Adipocyte (in vitro differentiated cells): ENCODE results near the gene TMEM17.

Source experiments
- DNase-seq: peaks from one replicate; pipeline ENCODE4 v3.0.0-alpha.2; 2015; ENCODE audit warnings: low read depth
- H3K27me3 ChIP-seq: replicated peaks from 2 replicates; pipeline ENCODE4 v1.7.0; 2013; ENCODE audit warnings: mild to moderate bottlenecking, low read length, moderate library complexity; ENCODE audit not compliant: control insufficient read depth, insufficient read depth
- H3K36me3 ChIP-seq: 2 replicates; pipeline ENCODE4 v1.7.0; 2013; ENCODE audit warnings: low read length, mild to moderate bottlenecking, moderate library complexity; ENCODE audit not compliant: control insufficient read depth, insufficient read depth, severe bottlenecking
- H3K4me1 ChIP-seq: 2 replicates; pipeline ENCODE4 v1.7.0; 2013; ENCODE audit warnings: mild to moderate bottlenecking, low read length, moderate library complexity; ENCODE audit not compliant: control insufficient read depth, insufficient read depth
- H3K4me3 ChIP-seq: 2 replicates; pipeline ENCODE4 v1.7.0; 2013; ENCODE audit warnings: mild to moderate bottlenecking, low read length, moderate library complexity
- H3K9ac ChIP-seq: 2 replicates; pipeline ENCODE4 v1.7.0; 2013; ENCODE audit warnings: mild to moderate bottlenecking, low read length, moderate library complexity
- H3K9me3 ChIP-seq: 2 replicates; pipeline ENCODE4 v1.7.0; 2013; ENCODE audit warnings: mild to moderate bottlenecking, low read length, moderate library complexity; ENCODE audit not compliant: control insufficient read depth

TMEM17 gene

GRCh38 chr2:62505109-62505749, 766 bp downstream of the TMEM17 start:
- H3K36me3 ChIP-seq = no peaks in the 10 kb centered on the region
- peaks cover 12% of the 10 kb centered on the region for H3K4me1 ChIP-seq
- no peaks in the 10 kb centered on the region for H3K27me3 ChIP-seq
- peak overlapping the region; percentile 89 for H3K4me3 ChIP-seq
- no peak for DNase-seq
- H3K9me3 ChIP-seq = no peaks in the 10 kb centered on the region
- H3K9ac ChIP-seq = peak overlapping the region; percentile 97

- peaks cover 12% of the 10 kb centered on the region for H3K4me1 ChIP-seq
- DNase-seq = no peak
- H3K9me3 ChIP-seq = no peaks in the 10 kb centered on the region
- no peaks in the 10 kb centered on the region for H3K27me3 ChIP-seq
- H3K9ac ChIP-seq = peak overlapping the region; percentile 97
- H3K4me3 ChIP-seq = no peak overlapping the region
- no peaks in the 10 kb centered on the region for H3K36me3 ChIP-seq
Observed at GRCh38 chr2:62504657-62505056, 1.3 kb downstream of the TMEM17 start.

- H3K36me3 ChIP-seq = no peaks in the 10 kb centered on the region
- peak; percentile 70 for DNase-seq
- no peak overlapping the region for H3K9ac ChIP-seq
- H3K9me3 ChIP-seq = no peaks in the 10 kb centered on the region
- H3K4me3 ChIP-seq = no peak overlapping the region
- peaks cover 11% of the 10 kb centered on the region for H3K4me1 ChIP-seq
- no peaks in the 10 kb centered on the region for H3K27me3 ChIP-seq
Observed at GRCh38 chr2:62501794-62502500, 4.0 kb downstream of the TMEM17 start.

- Histone ChIP-seq H3K4me3 (no peak overlapping the region), H3K4me1 (peaks cover 10% of the 10 kb centered on the region), H3K27me3 (no peaks in the 10 kb centered on the region), H3K9ac (no peak overlapping the region), H3K9me3 (no peaks in the 10 kb centered on the region), H3K36me3 (no peaks in the 10 kb centered on the region)
- no peak for DNase-seq
Observed at GRCh38 chr2:62501069-62501468, 4.9 kb downstream of the TMEM17 start.

- Histone ChIP-seq H3K4me3 (no peak overlapping the region), H3K36me3 (no peaks in the 10 kb centered on the region), H3K27me3 (no peaks in the 10 kb centered on the region), H3K9me3 (no peaks in the 10 kb centered on the region), H3K4me1 (peaks cover 13% of the 10 kb centered on the region), H3K9ac (peak overlapping the region; percentile 28)
- no peak for DNase-seq
Observed at GRCh38 chr2:62499430-62500060, 6.5 kb downstream of the TMEM17 start.

GRCh38 chr2:62498739-62499138, 7.3 kb downstream of the TMEM17 start:
- Histone ChIP-seq H3K36me3 (no peaks in the 10 kb centered on the region), H3K4me3 (no peak overlapping the region), H3K9ac (no peak overlapping the region), H3K27me3 (no peaks in the 10 kb centered on the region), H3K4me1 (peaks cover 13% of the 10 kb centered on the region), H3K9me3 (no peaks in the 10 kb centered on the region)
- DNase-seq = no peak

- H3K9me3 ChIP-seq = no peaks in the 10 kb centered on the region
- peaks cover 13% of the 10 kb centered on the region for H3K4me1 ChIP-seq
- H3K27me3 ChIP-seq = no peaks in the 10 kb centered on the region
- peak; percentile 8 for DNase-seq
- peak overlapping the region; percentile 55 for H3K9ac ChIP-seq
- H3K4me3 ChIP-seq = no peak overlapping the region
- no peaks in the 10 kb centered on the region for H3K36me3 ChIP-seq
Observed at GRCh38 chr2:62495761-62496160, 10.2 kb downstream of the TMEM17 start.

- H3K9ac ChIP-seq = no peak overlapping the region
- peaks cover 35% of the 10 kb centered on the region for H3K4me1 ChIP-seq
- no peak overlapping the region for H3K4me3 ChIP-seq
- no peak for DNase-seq
- no peaks in the 10 kb centered on the region for H3K9me3 ChIP-seq
- no peaks in the 10 kb centered on the region for H3K36me3 ChIP-seq
- no peaks in the 10 kb centered on the region for H3K27me3 ChIP-seq
Observed at GRCh38 chr2:62492048-62492447, 13.9 kb downstream of the TMEM17 start.

- no peak for DNase-seq
- Histone ChIP-seq H3K36me3 (no peaks in the 10 kb centered on the region), H3K9me3 (no peaks in the 10 kb centered on the region), H3K4me1 (peaks cover 44% of the 10 kb centered on the region), H3K4me3 (peak overlapping the region; percentile 33), H3K27me3 (no peaks in the 10 kb centered on the region), H3K9ac (peak overlapping the region; percentile 70)
Observed at GRCh38 chr2:62489702-62490101, 16.3 kb downstream of the TMEM17 start.

GRCh38 chr2:62489162-62489561, 16.8 kb downstream of the TMEM17 start:
- no peaks in the 10 kb centered on the region for H3K9me3 ChIP-seq
- no peaks in the 10 kb centered on the region for H3K36me3 ChIP-seq
- DNase-seq = peak; percentile 80
- no peaks in the 10 kb centered on the region for H3K27me3 ChIP-seq
- peak overlapping the region; percentile 70 for H3K9ac ChIP-seq
- peak overlapping the region; percentile 33 for H3K4me3 ChIP-seq
- peaks cover 48% of the 10 kb centered on the region for H3K4me1 ChIP-seq

GRCh38 chr2:62486439-62486765, 19.6 kb downstream of the TMEM17 start:
- DNase-seq = no peak
- H3K27me3 ChIP-seq = no peaks in the 10 kb centered on the region
- H3K9ac ChIP-seq = peak overlapping the region; percentile 80
- peak overlapping the region; percentile 63 for H3K4me3 ChIP-seq
- H3K9me3 ChIP-seq = no peaks in the 10 kb centered on the region
- no peaks in the 10 kb centered on the region for H3K36me3 ChIP-seq
- peaks cover 50% of the 10 kb centered on the region for H3K4me1 ChIP-seq
